Measurements from ENCODE around the gene PTPRCAP. TPM values are rescaled to one million over a fixed set of nuclear protein-coding genes. Genes with fewer than 3 reads are reported as not detected.
A peak's percentile ranks its signal among the peaks of the same experiment; 100 is the strongest.

The PTPRCAP gene
- total RNA-seq, 5 donors from 2014 or later (not counting 1 experiment from before 2014, with no cell fraction given) = 192 to 282 (median 256) TPM

GRCh38 chr11:67390947-67391303 lies 46.6 kb downstream of the PTPRCAP start:
- 9% methylated on average over 8 of the region's 15 CpGs for WGBS (ENCODE audit: insufficient coverage)
- peak overlapping the region; percentile 85 to 87 (median 85) for H3K4me3 Mint-ChIP-seq
- DNase-seq = no peak
- no peaks in the 10 kb centered on the region for H3K27me3 Mint-ChIP-seq
- Histone ChIP-seq H3K4me3 (ENCODE audit: control insufficient read depth in 1 of 2, extremely low read depth in 1 of 2, low read length in 1 of 2) (peak overlapping the region; percentile 62 to 89), H3K27ac (ENCODE audit: low read length) (peak overlapping the region; percentile 67), H3K9me3 (no peaks in the 10 kb centered on the region), H3K27me3 (replicated peaks in 1 of 2; ENCODE audit: control insufficient read depth in 2 of 2, extremely low read depth in 1 of 2, insufficient read depth in 2 of 2, low read length in 1 of 2) (no peaks in the 10 kb centered on the region), H3K36me3 (ENCODE audit: control insufficient read depth in 2 of 2, extremely low read depth in 1 of 2, insufficient read depth in 1 of 2, low read length in 1 of 2) (peaks cover 4 to 6% of the 10 kb centered on the region in 2 donors), H3K4me1 (ENCODE audit: control insufficient read depth in 1 of 2, extremely low read depth in 1 of 2, insufficient read depth in 2 of 2, low read length in 2 of 2) (peaks cover 7 to 43% of the 10 kb centered on the region in 2 experiments)
- H3K4me1 Mint-ChIP-seq = peaks cover 36 to 39% (median 36%) of the 10 kb centered on the region in 3 donors
- no peaks in the 10 kb centered on the region for H3K9me3 Mint-ChIP-seq
- ATAC-seq (replicated peaks in 1 of 4) = no peak
- POLR2A ChIA-PET = no interaction called here
- H3K36me3 Mint-ChIP-seq = peaks cover 3% of the 10 kb centered on the region
- CTCF ChIA-PET = interaction anchor here (0.5 to 1.6 kb wide), 5 partner anchors 11 to 263 kb away, joined by 3 to 9 read pairs (median 6); partner anchors contain the start of genes POLD4 (in 1 of the 2) and PPP1CA (in 1 of the 2)
- peak overlapping the region; percentile 77 to 80 for H3K27ac Mint-ChIP-seq

GRCh38 chr11:67389477-67389876 lies 48.0 kb downstream of the PTPRCAP start:
- Histone ChIP-seq H3K27ac (ENCODE audit: low read length) (no peak overlapping the region), H3K4me3 (ENCODE audit: control insufficient read depth in 1 of 2, extremely low read depth in 1 of 2, low read length in 1 of 2) (no peak overlapping the region), H3K4me1 (ENCODE audit: control insufficient read depth in 1 of 2, extremely low read depth in 1 of 2, insufficient read depth in 2 of 2, low read length in 2 of 2) (peaks cover 7 to 38% of the 10 kb centered on the region in 2 experiments), H3K9me3 (no peaks in the 10 kb centered on the region), H3K27me3 (replicated peaks in 1 of 2; ENCODE audit: control insufficient read depth in 2 of 2, extremely low read depth in 1 of 2, insufficient read depth in 2 of 2, low read length in 1 of 2) (no peaks in the 10 kb centered on the region), H3K36me3 (ENCODE audit: control insufficient read depth in 2 of 2, extremely low read depth in 1 of 2, insufficient read depth in 1 of 2, low read length in 1 of 2) (peaks cover 0 to 6% of the 10 kb centered on the region in 2 donors)
- Mint-ChIP-seq H3K4me1 (peaks cover 36 to 39% (median 36%) of the 10 kb centered on the region in 3 donors), H3K27me3 (peaks cover 0 to 6% of the 10 kb centered on the region in 2 donors), H3K4me3 (peak overlapping the region; percentile 66 to 85 (median 74)), H3K27ac (peak overlapping the region; percentile 48 to 62), H3K9me3 (no peaks in the 10 kb centered on the region), H3K36me3 (peaks cover 3% of the 10 kb centered on the region)
- peak in 14 of 35 experiments; percentile 33 to 67 (median 54) for DNase-seq
- CTCF ChIA-PET = interaction anchor here in 1 of 2 donors (0.7 kb wide), 1 partner anchor 36 kb away, joined by 4 read pairs; the partner anchor contains the start of gene POLD4
- WGBS (ENCODE audit: insufficient coverage) = 74% methylated on average over 3 of the region's 6 CpGs
- peak in 3 of 4 experiments; percentile 27 to 39 (median 36) for ATAC-seq (replicated peaks in 1 of 4)
- POLR2A ChIA-PET = no interaction called here

GRCh38 chr11:67387518-67387917 lies 50.0 kb downstream of the PTPRCAP start:
- H3K27ac ChIP-seq (ENCODE audit: low read length) = no peak overlapping the region

GRCh38 chr11:67387069-67387468 lies 50.4 kb downstream of the PTPRCAP start:
- Histone ChIP-seq H3K9me3 (no peaks in the 10 kb centered on the region), H3K4me1 (ENCODE audit: control insufficient read depth in 1 of 2, extremely low read depth in 1 of 2, insufficient read depth in 2 of 2, low read length in 2 of 2) (peaks cover 0 to 31% of the 10 kb centered on the region in 2 experiments), H3K27ac (ENCODE audit: low read length) (no peak overlapping the region), H3K4me3 (ENCODE audit: control insufficient read depth in 1 of 2, extremely low read depth in 1 of 2, low read length in 1 of 2) (no peak overlapping the region), H3K36me3 (ENCODE audit: control insufficient read depth in 2 of 2, extremely low read depth in 1 of 2, insufficient read depth in 1 of 2, low read length in 1 of 2) (no peaks in the 10 kb centered on the region), H3K27me3 (replicated peaks in 1 of 2; ENCODE audit: control insufficient read depth in 2 of 2, extremely low read depth in 1 of 2, insufficient read depth in 2 of 2, low read length in 1 of 2) (peaks cover 0 to 3% of the 10 kb centered on the region in 2 experiments)
- no peak overlapping the region for H3K4me3 Mint-ChIP-seq
- ChIA-PET POLR2A (interaction anchor here in 1 of 2 donors (0.6 to 0.7 kb wide), 2 partner anchors 31 to 744 kb away, joined by 3 read pairs; no protein-coding TSS in a partner anchor), CTCF (interaction anchor here (0.6 to 1.9 kb wide), 6 partner anchors 27 to 242 kb away, joined by 3 to 8 read pairs (median 4); partner anchors contain the start of genes NUDT8 (in 1 of the 2) and POLD4 (in 1 of the 2))
- ATAC-seq (replicated peaks in 1 of 4) (no peak), DNase-seq (no peak)
- peaks cover 21 to 25% (median 24%) of the 10 kb centered on the region in 3 donors for H3K4me1 Mint-ChIP-seq
- peaks cover 0 to 8% of the 10 kb centered on the region in 2 donors for H3K27me3 Mint-ChIP-seq
- no peaks in the 10 kb centered on the region for H3K9me3 Mint-ChIP-seq
- no peaks in the 10 kb centered on the region for H3K36me3 Mint-ChIP-seq
- H3K27ac Mint-ChIP-seq = no peak overlapping the region
- 46% methylated on average over 2 of the region's 9 CpGs for WGBS (ENCODE audit: insufficient coverage)

More at GRCh38 chr11:67387518-67387917, 50.0 kb downstream of the PTPRCAP start:
- ATAC-seq (replicated peaks in 1 of 4) (no peak), DNase-seq (no peak)
- POLR2A ChIA-PET = no interaction called here
- WGBS (ENCODE audit: insufficient coverage) = 50% methylated on average over 2 of the region's 6 CpGs
- Mint-ChIP-seq H3K4me3 (no peak overlapping the region), H3K4me1 (peaks cover 24 to 26% (median 26%) of the 10 kb centered on the region in 3 donors), H3K36me3 (no peaks in the 10 kb centered on the region), H3K27ac (peak overlapping the region in 1 of 2 donors; percentile 22), H3K27me3 (peaks cover 0 to 8% of the 10 kb centered on the region in 2 donors), H3K9me3 (no peaks in the 10 kb centered on the region)
- Histone ChIP-seq H3K4me1 (ENCODE audit: control insufficient read depth in 1 of 2, extremely low read depth in 1 of 2, insufficient read depth in 2 of 2, low read length in 2 of 2) (peaks cover 1 to 31% of the 10 kb centered on the region in 2 experiments), H3K27me3 (replicated peaks in 1 of 2; ENCODE audit: control insufficient read depth in 2 of 2, extremely low read depth in 1 of 2, insufficient read depth in 2 of 2, low read length in 1 of 2) (peaks cover 0 to 3% of the 10 kb centered on the region in 2 experiments), H3K9me3 (no peaks in the 10 kb centered on the region), H3K4me3 (ENCODE audit: control insufficient read depth in 1 of 2, extremely low read depth in 1 of 2, low read length in 1 of 2) (no peak overlapping the region), H3K36me3 (ENCODE audit: control insufficient read depth in 2 of 2, extremely low read depth in 1 of 2, insufficient read depth in 1 of 2, low read length in 1 of 2) (no peaks in the 10 kb centered on the region)
- CTCF ChIA-PET = interaction anchor here in 1 of 2 donors (1.9 kb wide), 1 partner anchor 36 kb away, joined by 8 read pairs; no protein-coding TSS in a partner anchor

Other genes starting within 250 kb of the PTPRCAP start
- 100 to 1,000 TPM; 267 to 394 (median 382) TPM for gene GRK2, start 171.2 kb downstream of the PTPRCAP start, total RNA-seq
- gene ANKRD13D, start 148.4 kb downstream of the PTPRCAP start, total RNA-seq = 100 to 1,000 TPM; 150 to 249 (median 237) TPM
- gene SSH3, start 134.2 kb downstream of the PTPRCAP start, total RNA-seq = 10 to 100 TPM; 11.5 to 30.9 (median 26.7) TPM
- gene POLD4, start 84.1 kb downstream of the PTPRCAP start, total RNA-seq = 100 to 1,000 TPM in 2 of 5 donors, 10 to 100 TPM in 3; 55.1 to 107 (median 98.0) TPM
- gene CLCF1, start 64.1 kb downstream of the PTPRCAP start, total RNA-seq = 1 to 10 TPM; 2.2 to 8.5 (median 4.1) TPM
- 10 to 100 TPM; 34.9 to 63.8 (median 56.2) TPM for gene RAD9A, start 45.7 kb downstream of the PTPRCAP start, total RNA-seq
- 100 to 1,000 TPM; 118 to 198 (median 186) TPM for gene PPP1CA, start 35.8 kb downstream of the PTPRCAP start, total RNA-seq
- 100 to 1,000 TPM; 288 to 449 (median 436) TPM for gene TBC1D10C, start 33.6 kb downstream of the PTPRCAP start, total RNA-seq
- 10 to 100 TPM in 2 of 5 donors, 1 to 10 TPM in 3; 5.5 to 19.1 (median 9.8) TPM for gene CARNS1, start 22.0 kb downstream of the PTPRCAP start, total RNA-seq
- 10 to 100 TPM; 60.3 to 88.0 (median 81.9) TPM for gene RPS6KB2, start 9.2 kb downstream of the PTPRCAP start, total RNA-seq
- 10 to 100 TPM; 23.0 to 39.4 (median 30.4) TPM for gene CORO1B, start 5.8 kb upstream of the PTPRCAP start, total RNA-seq
- gene GPR152, start 15.0 kb upstream of the PTPRCAP start, total RNA-seq = under 1 TPM in 1 of 5 donors, not detected in 4; 0.19 TPM
- 10 to 100 TPM in 2 of 5 donors, 1 to 10 TPM in 3; 3.5 to 16.0 (median 5.6) TPM for gene CABP4, start 17.7 kb upstream of the PTPRCAP start, total RNA-seq
- 100 to 1,000 TPM in 3 of 5 donors, 10 to 100 TPM in 2; 59.9 to 113 (median 106) TPM for gene TMEM134, start 31.6 kb upstream of the PTPRCAP start, total RNA-seq
- gene AIP, start 45.3 kb upstream of the PTPRCAP start, total RNA-seq = 100 to 1,000 TPM; 114 to 168 (median 154) TPM
- gene PITPNM1, start 67.7 kb upstream of the PTPRCAP start, total RNA-seq = 100 to 1,000 TPM in 4 of 5 donors, 10 to 100 TPM in 1; 74.2 to 167 (median 149) TPM
- 10 to 100 TPM; 31.0 to 90.8 (median 79.9) TPM for gene CDK2AP2, start 70.5 kb upstream of the PTPRCAP start, total RNA-seq
- not detected for gene CABP2, start 85.8 kb upstream of the PTPRCAP start, total RNA-seq
- gene GSTP1, start 146.1 kb upstream of the PTPRCAP start, total RNA-seq = 100 to 1,000 TPM in 3 of 5 donors, 10 to 100 TPM in 2; 68.3 to 200 (median 151) TPM
- gene NDUFV1, start 169.3 kb upstream of the PTPRCAP start, total RNA-seq = 100 to 1,000 TPM; 199 to 250 (median 238) TPM
- 1 to 10 TPM; 1.5 to 8.0 (median 4.5) TPM for gene NUDT8, start 192.3 kb upstream of the PTPRCAP start, total RNA-seq
- not detected for gene TBX10, start 202.1 kb upstream of the PTPRCAP start, total RNA-seq
- gene ACY3, start 213.0 kb upstream of the PTPRCAP start, total RNA-seq = 1 to 10 TPM in 1 of 5 donors, under 1 TPM in 2, not detected in 2; 0.54 to 1.0 (median 0.68) TPM
- not detected for gene ALDH3B2, start 236.9 kb upstream of the PTPRCAP start, total RNA-seq

Data from T-cell (primary cell).